CD4-positive, alpha-beta T cell treated with Interleukin-1 beta for 1 hour (primary cell): Measurements from ENCODE around the gene OR8D2.

ENCODE experiments used
- DNase-seq, 2 donors: peaks; one replicate each; pipeline ENCODE4 v3.0.0-alpha.2; 2020 to 2022

OR8D2 gene, protein sequence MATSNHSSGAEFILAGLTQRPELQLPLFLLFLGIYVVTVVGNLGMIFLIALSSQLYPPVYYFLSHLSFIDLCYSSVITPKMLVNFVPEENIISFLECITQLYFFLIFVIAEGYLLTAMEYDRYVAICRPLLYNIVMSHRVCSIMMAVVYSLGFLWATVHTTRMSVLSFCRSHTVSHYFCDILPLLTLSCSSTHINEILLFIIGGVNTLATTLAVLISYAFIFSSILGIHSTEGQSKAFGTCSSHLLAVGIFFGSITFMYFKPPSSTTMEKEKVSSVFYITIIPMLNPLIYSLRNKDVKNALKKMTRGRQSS

DNA sequence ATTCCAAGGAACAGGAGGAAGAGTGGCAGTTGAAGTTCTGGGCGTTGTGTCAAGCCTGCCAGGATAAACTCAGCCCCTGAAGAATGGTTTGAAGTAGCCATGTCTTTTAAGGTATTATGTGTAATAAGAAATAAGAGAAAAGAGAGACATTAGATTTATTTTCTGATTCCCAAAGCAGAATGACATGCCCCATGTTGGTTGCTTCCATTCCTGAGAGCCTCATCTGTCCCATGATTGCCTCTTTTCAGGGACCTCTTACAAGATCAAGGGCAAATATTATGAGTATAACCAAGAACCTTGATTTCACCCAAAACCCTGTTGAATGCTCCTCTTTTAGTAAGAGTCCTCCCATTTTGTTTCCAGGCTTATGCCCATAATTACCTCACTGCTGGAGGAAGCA is at the start of gene OR8D2:
OR8D2 (minus strand) TSS at position 101 of the 400 bp plus-strand sequence; CDS start at position 101, 0 bp downstream.
- no peak for DNase-seq

DNA sequence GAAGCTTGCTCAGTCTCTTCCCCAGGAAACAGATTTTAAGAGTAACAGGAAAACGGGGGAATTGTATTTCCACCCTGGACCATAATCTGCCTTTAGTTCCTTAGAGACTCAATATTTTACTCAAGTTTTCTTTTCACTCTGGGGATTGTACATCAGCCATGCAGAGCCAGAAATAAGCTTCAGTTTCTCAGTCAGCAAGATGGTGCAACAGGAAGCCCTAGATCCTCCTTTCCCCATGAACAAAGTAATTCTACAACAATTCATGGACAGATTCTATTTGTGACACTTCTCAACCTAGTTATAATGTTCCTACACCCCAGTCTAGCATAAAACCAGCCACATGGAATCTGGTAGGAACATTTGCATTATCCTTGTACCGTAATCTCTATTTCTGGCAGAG is 39.6 kb upstream of the OR8D2 start:
- DNase-seq, result no peak

DNA sequence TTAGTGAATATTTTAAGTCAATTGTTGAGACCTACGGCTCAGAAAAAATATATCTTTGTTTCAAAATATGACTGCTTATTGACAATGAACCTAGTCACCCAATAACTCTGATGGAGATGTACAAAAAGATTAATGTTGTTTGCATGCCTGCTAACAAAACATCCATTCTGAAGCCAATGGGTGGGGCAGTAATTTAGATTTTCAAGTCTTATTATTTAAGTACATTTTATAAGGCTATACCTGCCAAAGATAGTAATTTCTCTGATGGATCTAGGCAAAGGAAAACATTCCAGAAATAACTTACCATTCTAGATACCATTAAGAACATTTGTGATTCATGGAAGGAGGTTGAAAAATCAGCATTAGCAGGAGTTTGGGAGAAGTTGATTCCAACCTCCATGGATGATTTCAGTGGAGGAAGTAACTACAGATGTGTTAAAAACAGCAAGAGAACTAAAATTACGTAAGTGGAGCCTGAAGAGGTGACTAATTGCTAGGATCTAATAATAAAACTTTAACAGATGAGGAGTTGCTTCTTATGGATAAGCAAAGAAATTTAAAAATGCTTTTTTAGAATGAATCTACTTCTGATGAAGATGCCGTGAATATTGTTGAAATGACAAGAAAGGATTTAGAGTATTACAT is 26.4 kb upstream of the OR8D2 start:
- no peak for DNase-seq

DNA sequence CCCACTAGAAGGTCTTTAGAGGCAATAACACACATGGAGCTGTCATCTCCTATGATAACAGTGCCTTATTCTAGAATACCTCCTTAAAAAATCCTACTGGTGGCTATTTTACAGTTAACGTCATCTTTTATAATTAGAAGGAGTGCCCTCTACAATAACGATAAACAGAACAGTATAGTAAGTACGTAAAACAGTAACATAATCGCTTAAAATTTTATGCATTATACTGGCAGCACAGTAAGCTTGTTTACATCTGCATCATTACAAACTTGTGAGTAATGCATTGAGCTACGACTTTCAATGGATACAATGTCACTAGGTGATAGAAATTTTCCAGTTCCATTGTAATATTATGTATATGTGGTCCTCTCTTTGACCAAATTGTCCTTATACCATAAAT is 24.3 kb upstream of the OR8D2 start:
- no peak for DNase-seq

DNA sequence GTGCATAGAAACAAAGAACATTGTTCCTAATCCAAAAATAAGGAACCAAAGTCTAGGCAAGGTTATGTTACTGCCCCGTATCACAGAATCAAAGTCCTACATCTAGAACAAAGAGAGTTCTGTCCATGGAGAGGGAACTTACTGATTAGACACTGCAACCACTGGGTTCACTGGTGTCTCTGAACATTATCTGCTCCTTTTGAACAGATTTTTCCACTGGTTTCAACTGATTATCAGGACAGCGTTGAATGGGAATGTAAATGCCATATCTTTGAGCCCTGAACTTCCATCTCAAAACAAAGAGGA is 20.1 kb upstream of the OR8D2 start:
- DNase-seq, result no peak

DNA sequence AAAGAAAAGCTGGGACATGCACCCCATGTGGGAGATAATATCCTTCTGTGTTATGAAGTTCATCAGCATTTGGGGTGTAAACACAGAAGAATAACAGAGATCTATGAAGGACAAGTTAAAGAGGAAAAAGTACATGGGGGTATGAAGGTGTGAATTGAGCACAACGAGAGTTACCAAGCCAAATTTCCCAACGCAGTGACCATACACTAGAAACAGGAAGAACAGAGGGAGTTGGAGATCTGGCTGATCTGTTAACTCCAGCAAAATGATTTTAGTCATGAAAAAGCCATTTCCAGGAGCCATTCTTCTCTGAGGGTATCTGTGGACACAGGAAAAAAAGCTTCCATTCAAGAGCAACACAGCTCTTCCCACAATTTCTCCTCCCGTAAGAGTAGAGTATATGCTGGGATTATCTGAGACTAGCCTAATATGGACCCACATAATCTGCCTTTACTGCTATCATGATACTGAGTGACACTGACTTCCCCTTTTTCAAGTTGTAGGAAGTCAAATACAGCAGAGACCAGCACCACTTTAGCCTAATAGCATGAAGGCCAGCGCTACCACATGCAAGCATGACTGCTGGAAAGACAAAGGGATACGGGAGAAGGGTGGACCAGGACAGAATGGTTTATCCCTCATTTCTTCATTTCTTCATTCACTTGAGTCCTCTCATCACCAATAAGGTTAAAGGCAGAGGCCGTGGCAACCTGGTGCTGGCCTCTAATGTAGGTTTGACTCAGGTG is 19.6 kb upstream of the OR8D2 start:
- no peak for DNase-seq

DNA sequence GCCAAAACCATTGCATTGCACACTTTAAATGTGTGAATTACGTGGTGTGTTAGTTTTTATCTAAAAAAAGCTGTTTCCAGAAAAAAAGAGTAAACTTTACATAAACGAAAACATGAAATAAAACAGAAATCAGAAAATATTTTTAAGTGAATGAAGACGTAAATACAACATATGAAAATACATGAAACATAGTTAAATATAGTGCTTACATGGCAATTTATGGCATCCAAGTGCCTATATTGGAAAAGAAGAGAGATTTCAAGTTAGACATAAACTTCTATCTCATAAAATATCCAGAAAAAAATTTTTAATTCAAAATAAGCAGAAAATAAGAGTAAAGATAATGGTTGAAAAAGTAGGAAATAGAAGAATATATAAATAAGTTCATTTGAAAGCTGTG is 11.9 kb upstream of the OR8D2 start:
- DNase-seq, result no peak

DNA sequence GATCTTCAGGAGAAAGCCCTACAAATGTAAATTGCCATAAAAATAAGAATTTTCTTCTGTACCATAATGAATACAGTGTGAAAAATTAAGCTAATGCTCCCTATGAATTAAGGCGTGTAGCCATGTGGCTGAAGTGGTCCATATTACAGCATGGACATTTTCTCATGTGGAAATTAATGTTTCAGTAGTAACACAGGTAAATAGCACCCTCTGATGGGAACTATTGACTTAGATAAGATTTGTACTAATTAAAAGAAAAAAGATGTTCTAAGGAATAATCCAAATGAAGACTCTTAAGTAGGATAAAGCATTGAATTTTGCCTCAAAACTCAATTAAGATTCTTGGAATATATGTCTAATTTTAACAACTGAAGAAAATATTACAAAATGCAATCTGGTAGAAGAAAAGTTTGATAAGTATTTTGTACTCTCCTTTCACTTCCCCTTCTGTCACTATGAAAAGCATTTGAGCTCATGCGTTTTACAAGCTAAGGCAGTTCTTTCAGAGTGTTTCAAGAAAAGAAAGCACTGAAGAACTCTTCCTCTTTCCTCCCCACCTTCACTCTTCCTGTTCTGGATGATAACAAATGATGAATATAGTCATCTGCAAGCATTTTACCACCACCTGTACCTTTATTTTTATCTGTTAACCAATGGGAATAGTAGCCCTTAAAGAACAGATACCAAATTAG is 9.9 kb upstream of the OR8D2 start:
- no peak for DNase-seq

DNA sequence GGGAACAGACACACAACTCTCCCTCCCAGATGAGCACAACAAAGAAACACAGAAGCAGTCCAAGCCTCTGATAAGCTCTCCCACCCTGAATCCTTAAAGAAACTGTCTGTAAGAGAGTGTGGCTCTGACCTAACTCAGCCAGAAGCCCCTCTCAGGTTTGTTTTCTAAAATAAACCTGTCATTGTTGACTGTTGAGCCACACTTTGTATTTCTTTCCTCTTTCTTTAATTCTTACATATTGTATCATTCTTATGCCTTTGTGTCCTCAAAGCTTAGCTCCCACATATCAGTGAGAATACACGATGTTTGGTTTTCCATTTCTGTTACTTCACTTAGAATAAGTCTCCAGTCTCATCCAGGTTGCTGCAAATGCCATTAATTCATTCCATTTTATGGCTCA is 7.8 kb upstream of the OR8D2 start:
- no peak for DNase-seq

DNA sequence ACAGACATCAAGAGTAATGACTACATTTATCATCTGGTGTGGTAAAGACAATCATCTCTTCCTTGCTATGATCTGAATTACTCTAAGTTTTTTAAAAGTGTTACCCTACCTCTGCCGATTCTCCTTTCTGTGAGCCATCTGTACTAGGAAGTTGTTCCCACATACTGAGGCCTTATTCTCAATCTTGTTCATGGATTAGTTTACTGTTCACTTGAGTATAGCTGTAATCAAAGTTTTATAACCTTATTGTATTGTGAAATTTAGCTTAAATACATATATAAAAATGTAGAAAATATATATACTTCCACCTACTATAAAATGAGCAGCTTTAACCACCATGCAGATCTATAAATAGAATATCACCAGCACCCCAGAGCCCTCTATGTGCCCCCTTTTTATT is 2.4 kb upstream of the OR8D2 start:
- no peak for DNase-seq

DNA sequence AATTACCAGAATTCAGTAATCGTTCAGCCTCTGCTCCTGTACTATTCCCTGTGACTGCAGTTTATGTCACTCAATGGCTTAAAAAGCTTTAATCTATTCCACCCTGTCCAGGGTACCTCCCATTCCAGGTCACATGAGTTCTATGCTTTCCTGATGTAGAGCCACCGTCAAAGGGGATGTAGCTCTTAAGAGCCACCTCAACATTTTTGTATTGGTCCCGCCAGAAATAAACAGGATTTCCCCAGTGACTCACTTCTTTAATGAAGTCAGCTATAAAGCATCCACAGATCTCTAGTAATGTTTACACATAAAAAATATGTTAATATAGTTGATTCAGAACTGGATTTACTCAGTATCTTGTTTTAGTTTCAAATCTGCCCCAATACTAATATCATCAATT is 4.9 kb downstream of the OR8D2 start:
- no peak for DNase-seq

DNA sequence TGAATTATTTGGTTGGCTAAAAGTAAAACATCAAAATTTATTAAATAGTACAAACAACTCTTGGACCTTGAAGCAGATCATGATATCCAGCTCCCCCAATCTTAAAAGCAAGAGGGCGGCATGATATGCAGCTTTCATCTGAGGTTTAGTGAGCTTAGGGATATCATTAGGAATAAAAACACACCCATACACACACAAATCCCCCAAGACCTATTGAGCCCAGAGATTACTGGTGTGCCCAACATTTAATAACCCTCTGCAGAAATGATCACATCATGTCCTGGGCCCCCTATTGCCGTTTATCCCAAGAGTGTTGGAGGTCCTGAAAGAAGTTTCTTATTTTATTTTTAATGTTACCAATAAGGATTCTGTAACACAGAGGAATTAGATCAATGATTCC is 6.1 kb downstream of the OR8D2 start, which contains the start of gene OR8D1:
OR8D1 (minus strand) TSS at position 101 of the 400 bp plus-strand sequence. CDS start 3,183 bp downstream, outside the sequence.
- DNase-seq, result no peak

DNA sequence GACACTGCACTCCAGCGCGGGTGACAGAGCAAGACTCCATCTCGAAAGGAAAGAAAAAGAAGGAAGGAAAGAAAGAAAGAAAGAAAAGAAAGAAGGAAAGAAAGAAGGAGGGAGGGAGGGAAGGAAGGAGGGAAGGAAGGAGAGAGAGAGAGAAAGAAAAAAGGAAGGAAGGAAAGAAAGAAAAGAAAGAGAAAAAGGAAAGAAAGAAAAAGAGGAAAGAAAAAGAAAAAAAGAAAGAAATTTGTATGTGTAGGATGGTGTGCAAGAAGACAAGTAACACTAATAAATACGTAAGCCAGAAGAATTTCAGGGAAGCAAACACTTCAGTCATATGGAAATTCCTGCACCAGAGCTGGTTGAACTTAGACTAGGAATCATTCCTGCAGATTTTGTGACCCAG is 6.9 kb downstream of the OR8D2 start:
- no peak for DNase-seq

DNA sequence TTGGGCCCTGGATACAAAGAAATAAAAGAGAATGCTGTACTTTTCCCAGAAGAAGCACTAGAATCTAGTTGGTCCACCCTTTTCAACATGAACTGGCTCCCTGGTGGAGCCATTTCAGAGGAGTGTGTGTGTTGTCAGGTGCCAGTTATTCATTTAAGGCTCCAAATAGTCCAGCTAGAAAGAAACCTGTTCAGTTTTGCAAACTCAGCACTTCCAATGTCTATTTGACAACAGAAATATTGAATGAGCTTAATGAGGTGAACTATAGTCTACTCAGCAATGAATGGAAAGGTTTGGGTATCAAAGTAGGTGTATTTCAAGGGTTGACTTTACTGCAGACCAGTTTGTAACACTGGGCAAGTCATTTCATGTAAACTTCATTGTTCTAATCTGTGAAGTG is 8.3 kb downstream of the OR8D2 start:
- no peak for DNase-seq

DNA sequence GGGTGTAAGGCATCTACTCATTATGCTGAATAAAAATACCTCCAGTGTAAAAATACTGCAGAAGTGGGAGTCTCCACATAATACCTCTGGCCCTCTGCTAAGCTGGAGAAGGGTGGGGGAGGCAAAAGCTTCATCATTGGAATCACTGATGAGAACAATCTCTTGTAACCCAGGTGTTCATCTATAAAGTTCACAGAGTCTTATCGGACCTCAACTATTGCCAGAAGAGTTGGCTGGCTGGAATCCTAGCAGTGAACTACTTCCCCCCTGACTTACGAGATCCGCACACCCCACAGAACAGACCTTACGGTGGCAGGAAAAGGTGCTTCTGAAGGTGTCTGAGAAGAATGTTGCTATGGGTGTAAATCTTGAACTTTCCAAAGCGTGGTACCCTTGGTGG is 8.7 kb downstream of the OR8D2 start:
- DNase-seq, result no peak

DNA sequence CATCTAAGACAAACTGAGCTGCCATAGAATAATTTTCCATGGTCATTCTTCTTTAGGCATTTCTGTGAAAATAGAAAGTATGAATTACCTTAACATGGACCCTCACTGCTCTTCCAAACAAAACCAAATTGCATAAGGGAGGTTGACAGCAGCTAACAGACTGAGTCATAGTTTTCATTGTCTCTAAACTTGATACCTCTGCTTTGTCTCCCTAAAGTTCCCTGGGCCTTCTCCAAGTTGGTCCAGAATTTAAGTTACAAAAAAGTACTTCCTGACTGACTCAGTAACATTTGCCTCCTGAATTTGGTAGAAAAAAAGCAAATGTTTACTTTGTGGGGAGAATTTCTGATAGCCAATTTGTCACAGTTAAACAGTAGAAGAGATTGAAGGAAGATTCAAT is 9.3 kb downstream of the OR8D2 start:
- no peak for DNase-seq

DNA sequence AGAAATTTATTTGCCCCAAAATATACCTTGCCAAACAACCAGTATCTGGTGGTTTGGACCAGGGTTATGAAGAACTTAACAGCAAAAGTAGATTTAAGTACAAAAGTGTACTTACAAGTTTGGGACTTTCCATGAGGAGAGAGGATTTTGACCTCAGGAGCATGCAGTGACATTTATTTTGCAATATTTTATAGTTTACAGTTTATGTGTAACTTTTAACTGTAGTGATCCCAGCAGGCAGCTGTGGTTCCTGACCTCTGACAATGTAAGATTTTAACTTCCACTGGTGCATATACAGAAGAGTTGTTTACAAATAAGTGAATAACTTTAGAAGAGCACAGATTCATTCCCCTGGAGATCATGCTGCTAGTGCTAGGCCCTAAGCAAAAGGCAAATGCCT is 12.9 kb downstream of the OR8D2 start:
- DNase-seq, result no peak

DNA sequence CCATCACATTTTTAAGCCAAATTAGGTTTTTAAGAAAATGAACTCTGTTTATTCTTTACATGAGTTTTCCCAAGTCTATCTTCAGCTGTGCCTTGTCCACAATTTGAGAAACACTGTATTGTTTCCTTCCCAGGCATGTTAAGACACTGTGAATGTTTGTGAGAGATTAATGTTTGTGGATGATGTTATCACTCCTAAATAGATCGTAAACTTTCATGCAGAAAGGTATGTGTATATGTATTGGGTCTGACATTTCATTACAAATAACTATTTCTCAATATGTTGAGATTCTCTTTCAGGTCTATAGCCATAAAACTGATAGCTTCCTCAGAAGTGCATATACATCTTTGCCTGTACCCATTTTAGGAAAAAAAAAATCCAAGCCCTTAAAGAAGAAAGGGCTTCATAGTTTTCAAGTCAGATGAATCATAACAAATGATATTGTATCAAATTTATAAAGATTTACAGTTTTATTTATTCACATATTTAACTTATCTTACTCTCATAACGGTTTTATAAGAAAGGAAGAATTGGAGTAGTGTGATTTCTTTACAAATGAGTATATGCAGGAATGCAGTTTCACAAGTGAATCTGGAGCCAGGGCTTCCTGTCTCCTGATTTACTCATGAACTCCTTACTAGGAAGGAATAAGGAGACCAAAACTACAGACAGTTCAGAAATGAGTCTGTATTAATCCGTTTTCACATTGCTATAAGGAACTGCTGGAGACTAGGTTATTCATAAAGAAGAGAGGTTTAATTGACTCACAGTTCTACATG is 17.5 kb downstream of the OR8D2 start:
- no peak for DNase-seq

DNA sequence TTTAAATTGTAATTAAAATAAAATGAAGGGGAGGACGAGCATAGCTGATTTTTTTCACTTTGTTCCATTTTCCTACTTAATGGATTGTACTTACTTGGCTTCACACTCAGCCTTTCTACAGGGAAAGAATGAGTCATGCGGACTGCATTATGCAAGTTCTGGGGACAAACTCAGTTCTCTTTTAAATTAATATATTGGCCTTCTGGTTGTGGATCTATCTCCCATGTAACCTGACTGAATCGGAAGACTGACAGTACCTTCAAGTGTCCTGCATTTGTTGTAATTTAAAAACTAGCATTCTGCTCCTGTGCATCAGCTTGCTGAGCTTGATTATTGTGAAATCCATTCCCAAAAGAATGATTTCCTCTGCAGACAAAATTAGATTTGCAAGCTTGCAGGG is 18.4 kb downstream of the OR8D2 start:
- no peak for DNase-seq

DNA sequence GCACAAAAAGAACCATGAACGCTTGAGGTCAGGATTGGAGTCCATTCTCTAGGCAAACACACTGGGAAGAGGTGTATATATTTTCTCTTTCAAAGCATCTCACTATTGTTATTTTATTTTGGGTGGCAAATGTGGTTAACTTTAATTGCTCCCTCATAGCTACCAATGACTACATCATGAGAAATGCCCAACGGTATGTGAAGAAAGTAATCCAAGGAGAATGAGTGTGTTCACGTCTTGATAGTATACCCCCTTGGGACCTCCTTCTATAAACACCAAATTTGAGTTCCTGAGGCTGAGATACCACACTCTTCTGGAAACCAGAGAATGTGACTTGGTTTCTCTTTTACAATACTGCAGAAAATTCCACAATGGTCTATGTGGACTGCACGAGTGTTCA is 22.1 kb downstream of the OR8D2 start:
- DNase-seq, result no peak

DNA sequence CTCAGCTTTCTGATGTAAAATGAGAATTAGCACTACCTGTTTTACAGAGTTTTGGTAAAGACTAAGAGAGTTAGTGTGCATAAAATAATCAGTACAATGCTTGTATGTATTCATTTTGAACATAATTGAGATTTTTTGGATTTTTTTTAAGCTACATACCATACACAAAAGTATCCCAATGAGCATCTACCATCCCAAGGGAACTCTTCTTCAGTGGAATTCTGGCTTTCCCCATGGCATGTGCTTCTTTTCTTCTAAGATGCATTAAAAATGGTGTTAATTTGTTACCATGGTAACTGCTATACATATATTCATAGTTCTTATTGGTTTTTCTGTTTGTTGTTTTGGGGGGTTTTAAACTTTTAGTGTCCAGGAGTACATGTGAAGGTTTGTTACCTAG is 24.0 kb downstream of the OR8D2 start:
- DNase-seq, result no peak

DNA sequence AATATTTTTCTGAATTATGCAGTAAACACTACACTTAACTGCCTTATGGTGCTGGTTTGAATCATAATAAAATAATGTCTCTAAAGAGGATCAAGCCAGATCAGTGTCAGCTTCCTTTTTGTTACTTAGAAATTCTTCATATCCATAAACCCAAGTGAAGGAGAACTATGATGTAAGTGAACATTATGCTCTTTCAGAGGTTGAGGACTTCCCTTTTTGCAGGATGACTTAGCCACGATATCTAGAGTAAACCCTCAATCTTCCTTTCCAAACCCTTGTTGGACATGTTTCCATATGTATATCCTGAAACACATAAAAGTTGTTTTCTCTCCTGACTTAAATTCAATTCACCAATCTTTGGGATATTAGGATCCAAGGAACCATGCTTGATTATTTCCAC is 25.3 kb downstream of the OR8D2 start:
- no peak for DNase-seq
